BLaER1 (cell line): ENCODE results near the gene HDAC4.
A peak's percentile ranks its signal among the peaks of the same experiment; 100 is the strongest.
"Not testable (repeated sequence)": the region's sequence is repeated elsewhere in the genome, so short reads cannot be mapped to it uniquely, and the experiment has no call there.

Source experiments
- H3K27ac ChIP-seq: shearing (Covaris generic); formaldehyde crosslinking; 2 replicates; pipeline ENCODE4 v1.8.1; 2022
- H3K27me3 ChIP-seq: shearing (Covaris generic); formaldehyde crosslinking; 2 replicates; pipeline ENCODE4 v1.8.1; 2022
- H3K36me3 ChIP-seq: shearing (Covaris generic); formaldehyde crosslinking; 2 replicates; pipeline ENCODE4 v1.8.1; 2022
- H3K4me1 ChIP-seq: shearing (Covaris generic); formaldehyde crosslinking; 2 replicates; pipeline ENCODE4 v1.8.1; 2022
- H3K4me2 ChIP-seq: shearing (Covaris generic); formaldehyde crosslinking; 2 replicates; pipeline ENCODE4 v1.8.1; 2022
- H3K4me3 ChIP-seq: shearing (Covaris generic); formaldehyde crosslinking; 2 replicates; pipeline ENCODE4 v1.8.1; 2022
- H3K9ac ChIP-seq: shearing (Covaris generic); formaldehyde crosslinking; 2 replicates; pipeline ENCODE4 v1.8.1; 2022
- H3K9me3 ChIP-seq: shearing (Covaris generic); formaldehyde crosslinking; 2 replicates; pipeline ENCODE4 v1.8.1; 2022
- H4K20me1 ChIP-seq: shearing (Covaris generic); formaldehyde crosslinking; 2 replicates; pipeline ENCODE4 v1.8.1; 2022
- Cebpa-rat ChIP-seq: shearing (Covaris generic); IDR thresholded peaks from 2 replicates; pipeline ENCODE4 v1.8.1; 2022

The HDAC4 gene

GRCh38 chr2:239047420-239047819, 353.4 kb downstream of the HDAC4 start:
- H3K9ac ChIP-seq, result no peak overlapping the region
- H3K9me3 ChIP-seq, result no peaks in the 10 kb centered on the region
- H3K27me3 ChIP-seq, result no peaks in the 10 kb centered on the region
- no peak overlapping the region for H3K4me3 ChIP-seq
- H3K4me1 ChIP-seq, result peaks cover 26% of the 10 kb centered on the region
- peaks cover 22% of the 10 kb centered on the region for H3K36me3 ChIP-seq
- no peak overlapping the region for H3K4me2 ChIP-seq
- TF ChIP-seq Cebpa-rat, result no peak
- H3K27ac ChIP-seq, result no peak overlapping the region
- no peaks in the 10 kb centered on the region for H4K20me1 ChIP-seq

- Histone ChIP-seq H3K4me2 (no peak overlapping the region), H3K9me3 (no peaks in the 10 kb centered on the region), H3K27ac (no peak overlapping the region), H3K4me3 (no peak overlapping the region), H3K4me1 (peaks cover 30% of the 10 kb centered on the region), H3K36me3 (peaks cover 16% of the 10 kb centered on the region), H3K9ac (no peak overlapping the region), H4K20me1 (no peaks in the 10 kb centered on the region), H3K27me3 (no peaks in the 10 kb centered on the region)
- TF ChIP-seq Cebpa-rat, result no peak
Observed at GRCh38 chr2:239046822-239047221, 354.0 kb downstream of the HDAC4 start.

GRCh38 chr2:239044336-239044735, 356.5 kb downstream of the HDAC4 start:
- Histone ChIP-seq H3K9me3 (no peaks in the 10 kb centered on the region), H3K27me3 (no peaks in the 10 kb centered on the region), H3K4me2 (peak overlapping the region; percentile 67), H3K9ac (no peak overlapping the region), H4K20me1 (no peaks in the 10 kb centered on the region), H3K4me1 (peaks cover 30% of the 10 kb centered on the region), H3K36me3 (no peaks in the 10 kb centered on the region), H3K27ac (no peak overlapping the region; the same call in 1 of the 2 replicates), H3K4me3 (no peak overlapping the region; the same call in 1 of the 2 replicates)
- TF ChIP-seq Cebpa-rat, result no peak

- Histone ChIP-seq H3K27ac (no peak overlapping the region), H3K4me3 (no peak overlapping the region), H3K9ac (no peak overlapping the region), H3K36me3 (no peaks in the 10 kb centered on the region), H3K27me3 (no peaks in the 10 kb centered on the region), H3K4me2 (peak overlapping the region; percentile 67), H3K4me1 (peaks cover 30% of the 10 kb centered on the region), H3K9me3 (no peaks in the 10 kb centered on the region), H4K20me1 (no peaks in the 10 kb centered on the region)
- no peak for TF ChIP-seq Cebpa-rat
Observed at GRCh38 chr2:239043326-239043725, 357.5 kb downstream of the HDAC4 start.

GRCh38 chr2:239042551-239043320, 358.1 kb downstream of the HDAC4 start:
- Histone ChIP-seq H4K20me1 (no peaks in the 10 kb centered on the region), H3K4me3 (no peak overlapping the region), H3K36me3 (no peaks in the 10 kb centered on the region), H3K4me1 (peaks cover 30% of the 10 kb centered on the region), H3K4me2 (peak overlapping the region; percentile 67), H3K9me3 (no peaks in the 10 kb centered on the region), H3K9ac (no peak overlapping the region), H3K27ac (no peak overlapping the region), H3K27me3 (no peaks in the 10 kb centered on the region)
- TF ChIP-seq Cebpa-rat, result no peak

- Histone ChIP-seq H3K4me2 (peak overlapping the region; percentile 67; the same call in 1 of the 2 replicates), H3K9ac (no peak overlapping the region), H3K27me3 (no peaks in the 10 kb centered on the region), H3K4me1 (peaks cover 30% of the 10 kb centered on the region), H3K4me3 (no peak overlapping the region), H3K27ac (no peak overlapping the region), H3K9me3 (no peaks in the 10 kb centered on the region), H3K36me3 (no peaks in the 10 kb centered on the region), H4K20me1 (no peaks in the 10 kb centered on the region)
- no peak for TF ChIP-seq Cebpa-rat
Observed at GRCh38 chr2:239042046-239042445, 358.8 kb downstream of the HDAC4 start.

- H3K4me3 ChIP-seq, result no peak overlapping the region
- no peak overlapping the region for H3K27ac ChIP-seq
- H3K27me3 ChIP-seq, result no peaks in the 10 kb centered on the region
- H3K9ac ChIP-seq, result no peak overlapping the region
- no peaks in the 10 kb centered on the region for H4K20me1 ChIP-seq
- no peak for TF ChIP-seq Cebpa-rat
- peaks cover 36% of the 10 kb centered on the region for H3K4me1 ChIP-seq
- no peaks in the 10 kb centered on the region for H3K36me3 ChIP-seq
- no peak overlapping the region for H3K4me2 ChIP-seq
- H3K9me3 ChIP-seq, result no peaks in the 10 kb centered on the region
Observed at GRCh38 chr2:239041062-239041461, 359.8 kb downstream of the HDAC4 start.

GRCh38 chr2:239040152-239040761, 360.6 kb downstream of the HDAC4 start:
- no peaks in the 10 kb centered on the region for H3K9me3 ChIP-seq
- no peak overlapping the region for H3K4me3 ChIP-seq
- no peaks in the 10 kb centered on the region for H3K36me3 ChIP-seq
- no peaks in the 10 kb centered on the region for H4K20me1 ChIP-seq
- H3K27me3 ChIP-seq, result no peaks in the 10 kb centered on the region
- no peak overlapping the region for H3K27ac ChIP-seq
- no peak for TF ChIP-seq Cebpa-rat
- H3K4me1 ChIP-seq, result peaks cover 38% of the 10 kb centered on the region
- H3K4me2 ChIP-seq, result no peak overlapping the region
- no peak overlapping the region for H3K9ac ChIP-seq

GRCh38 chr2:239039479-239039861, 361.4 kb downstream of the HDAC4 start:
- no peak overlapping the region for H3K9ac ChIP-seq
- H3K4me1 ChIP-seq, result peaks cover 37% of the 10 kb centered on the region
- H3K27ac ChIP-seq, result no peak overlapping the region
- no peak for TF ChIP-seq Cebpa-rat
- no peak overlapping the region for H3K4me3 ChIP-seq
- no peaks in the 10 kb centered on the region for H3K27me3 ChIP-seq
- H3K9me3 ChIP-seq, result no peaks in the 10 kb centered on the region
- H4K20me1 ChIP-seq, result no peaks in the 10 kb centered on the region
- no peaks in the 10 kb centered on the region for H3K36me3 ChIP-seq
- no peak overlapping the region for H3K4me2 ChIP-seq

- Histone ChIP-seq H3K36me3 (no peaks in the 10 kb centered on the region), H3K27me3 (no peaks in the 10 kb centered on the region), H3K4me2 (no peak overlapping the region), H3K4me3 (no peak overlapping the region), H4K20me1 (no peaks in the 10 kb centered on the region), H3K27ac (no peak overlapping the region), H3K4me1 (peaks cover 37% of the 10 kb centered on the region), H3K9ac (no peak overlapping the region), H3K9me3 (no peaks in the 10 kb centered on the region)
- no peak for TF ChIP-seq Cebpa-rat
Observed at GRCh38 chr2:239038773-239039478, 361.9 kb downstream of the HDAC4 start.

GRCh38 chr2:239038284-239038683, 362.5 kb downstream of the HDAC4 start:
- not testable (repeated sequence) for H3K9ac ChIP-seq, H4K20me1 ChIP-seq, H3K9me3 ChIP-seq, H3K4me3 ChIP-seq, H3K36me3 ChIP-seq, H3K4me2 ChIP-seq, H3K27me3 ChIP-seq, H3K27ac ChIP-seq
- peaks cover 32% of the 10 kb centered on the region for H3K4me1 ChIP-seq
